Skin of body (tissue), 2 donors: ENCODE data around the gene PICALM. TPM values are rescaled to one million over a fixed set of nuclear protein-coding genes. Genes with fewer than 3 reads are reported as not detected.
"Not testable (repeated sequence)": the region's sequence is repeated elsewhere in the genome, so short reads cannot be mapped to it uniquely, and the experiment has no call there.

Experiments used
- DNase-seq: peaks from one replicate; lab custom pipeline; 2025; lab: John Stamatoyannopoulos, UW
- total RNA-seq: library from RNA; depleted of rRNA; stranded (reverse); fragments of >200 nt; gene quantifications from one replicate; pipeline ENCODE4 v1.2.3, GENCODE V29; 2014

PICALM gene
- total RNA-seq, 1 donor from 2014 or later = 362 TPM

- no peak for DNase-seq
Measured at GRCh38 chr11:85988780-85989179, 80.1 kb downstream of the PICALM start.

GRCh38 chr11:85977751-85978160 lies 91.1 kb downstream of the PICALM start:
- DNase-seq = no peak

GRCh38 chr11:85976525-85976924 lies 92.4 kb downstream of the PICALM start:
- no peak for DNase-seq

GRCh38 chr11:85974122-85974521 lies 94.8 kb downstream of the PICALM start:
- no peak for DNase-seq

GRCh38 chr11:85970593-85970992 lies 98.3 kb downstream of the PICALM start:
- DNase-seq = no peak

- DNase-seq = no peak
Measured at GRCh38 chr11:85967457-85967856, 101.4 kb downstream of the PICALM start.

GRCh38 chr11:85965202-85965601 lies 103.7 kb downstream of the PICALM start:
- no peak for DNase-seq

GRCh38 chr11:85961930-85962363 lies 106.9 kb downstream of the PICALM start:
- DNase-seq = peak; percentile 22

GRCh38 chr11:85961130-85961529 lies 107.8 kb downstream of the PICALM start:
- no peak for DNase-seq

GRCh38 chr11:85960678-85961077 lies 108.2 kb downstream of the PICALM start:
- DNase-seq = no peak

- DNase-seq = no peak
Measured at GRCh38 chr11:85955531-85955930, 113.4 kb downstream of the PICALM start.

GRCh38 chr11:85953491-85954143 lies 115.3 kb downstream of the PICALM start:
- no peak for DNase-seq

GRCh38 chr11:85952108-85952485 lies 116.8 kb downstream of the PICALM start:
- DNase-seq = not testable (repeated sequence)

- no peak for DNase-seq
Measured at GRCh38 chr11:85951428-85952107, 117.3 kb downstream of the PICALM start.

GRCh38 chr11:85951049-85951405 lies 117.9 kb downstream of the PICALM start:
- no peak for DNase-seq

GRCh38 chr11:85950317-85951048 lies 118.4 kb downstream of the PICALM start:
- DNase-seq = no peak

GRCh38 chr11:85949798-85950197 lies 119.1 kb downstream of the PICALM start:
- no peak for DNase-seq

GRCh38 chr11:85948884-85949283 lies 120.0 kb downstream of the PICALM start:
- DNase-seq = no peak

GRCh38 chr11:85947431-85948272 lies 121.2 kb downstream of the PICALM start:
- DNase-seq = peak; percentile 39

- peak; percentile 16 for DNase-seq
Measured at GRCh38 chr11:85946221-85946620, 122.7 kb downstream of the PICALM start.

GRCh38 chr11:85945788-85946187 lies 123.1 kb downstream of the PICALM start:
- no peak for DNase-seq

- no peak for DNase-seq
Measured at GRCh38 chr11:85945296-85945695, 123.6 kb downstream of the PICALM start.
